HG03558 (cell line): ENCODE data around the gene SDK2.

ENCODE experiments used
- ATAC-seq: cut with Tn5 transposase; IDR thresholded peaks from one replicate; pipeline ENCODE4 v1.9.1; 2021; ENCODE audit warnings: moderate number of reproducible peaks; ENCODE audit not compliant: unreplicated experiment; ENCODE audit errors: extremely low read depth

Gene SDK2

GRCh38 chr17:73644145-73645049 is at the start of gene SDK2:
TSS of gene SDK2 (minus strand) at chr17:73644445. CDS start at chr17:73644088, 357 bp downstream.
- ATAC-seq: no peak

GRCh38 chr17:73693071-73693470 is 48.8 kb upstream of the SDK2 start:
- ATAC-seq: no peak

GRCh38 chr17:73691321-73691766 is 47.1 kb upstream of the SDK2 start:
- no peak for ATAC-seq

GRCh38 chr17:73690676-73691075 is 46.4 kb upstream of the SDK2 start:
- no peak for ATAC-seq

- no peak for ATAC-seq
These were observed 45.5 kb upstream of the SDK2 start for GRCh38 chr17:73689596-73690275.

- no peak for ATAC-seq
These were observed 42.7 kb upstream of the SDK2 start for GRCh38 chr17:73686961-73687360.

- ATAC-seq: no peak
These were observed 41.9 kb upstream of the SDK2 start for GRCh38 chr17:73686126-73686525.

- ATAC-seq: no peak
These were observed 39.9 kb upstream of the SDK2 start for GRCh38 chr17:73684183-73684582.

- no peak for ATAC-seq
These were observed 39.5 kb upstream of the SDK2 start for GRCh38 chr17:73683771-73684170.

GRCh38 chr17:73681946-73682345 is 37.7 kb upstream of the SDK2 start:
- ATAC-seq: no peak

GRCh38 chr17:73679476-73679875 is 35.2 kb upstream of the SDK2 start:
- no peak for ATAC-seq

- no peak for ATAC-seq
These were observed 34.8 kb upstream of the SDK2 start for GRCh38 chr17:73678999-73679398.

- ATAC-seq: no peak
These were observed 25.5 kb upstream of the SDK2 start for GRCh38 chr17:73669771-73670170.

- ATAC-seq: no peak
These were observed 23.1 kb upstream of the SDK2 start for GRCh38 chr17:73667181-73667959.

GRCh38 chr17:73663614-73664013 is 19.4 kb upstream of the SDK2 start:
- no peak for ATAC-seq

GRCh38 chr17:73660366-73660765 is 16.1 kb upstream of the SDK2 start:
- ATAC-seq: no peak

- no peak for ATAC-seq
These were observed 14.7 kb upstream of the SDK2 start for GRCh38 chr17:73658821-73659515.

GRCh38 chr17:73657473-73658116 is 13.3 kb upstream of the SDK2 start:
- ATAC-seq: no peak

- ATAC-seq: no peak
These were observed 10.0 kb upstream of the SDK2 start for GRCh38 chr17:73654241-73654640.

- no peak for ATAC-seq
These were observed 9.6 kb upstream of the SDK2 start for GRCh38 chr17:73653810-73654209.
